ENCODE measurements around the gene SMAD9.
"Not testable (repeated sequence)": the region's sequence is repeated elsewhere in the genome, so short reads cannot be mapped to it uniquely, and the experiment has no call there.

SMAD9 gene

GRCh38 chr13:36910545-36910944 is 9.5 kb downstream of the SMAD9 start:
- no peak for DNase-seq (ENCODE audit: low spot score)

DNA sequence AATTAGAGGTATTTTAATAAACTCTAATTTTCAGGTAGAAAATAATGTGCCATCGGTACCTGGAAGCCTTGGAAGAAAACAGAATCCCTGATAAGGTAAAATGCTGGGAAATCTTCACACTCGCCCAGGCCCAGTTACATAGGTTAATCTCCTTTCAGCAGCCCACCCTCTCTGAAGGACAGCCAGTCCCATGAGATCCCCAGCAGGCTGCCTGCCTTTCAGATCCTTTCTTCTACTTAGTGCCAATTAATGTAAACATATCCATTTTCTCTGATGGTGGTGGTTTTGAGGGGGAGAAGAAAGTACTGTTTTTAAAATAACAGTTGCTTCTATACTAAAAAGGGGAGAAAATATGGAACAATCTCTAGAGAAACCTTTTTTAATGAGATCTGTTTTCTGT is 12.2 kb downstream of the SMAD9 start:
- DNase-seq (ENCODE audit: low spot score): no peak

- no peak for DNase-seq (ENCODE audit: low spot score)
Observed at GRCh38 chr13:36907266-36907665, 12.8 kb downstream of the SMAD9 start.

GRCh38 chr13:36905944-36906343 is 14.1 kb downstream of the SMAD9 start:
- no peak for DNase-seq (ENCODE audit: low spot score)

GRCh38 chr13:36903925-36904595 is 16.0 kb downstream of the SMAD9 start:
- no peak for DNase-seq (ENCODE audit: low spot score)

DNA sequence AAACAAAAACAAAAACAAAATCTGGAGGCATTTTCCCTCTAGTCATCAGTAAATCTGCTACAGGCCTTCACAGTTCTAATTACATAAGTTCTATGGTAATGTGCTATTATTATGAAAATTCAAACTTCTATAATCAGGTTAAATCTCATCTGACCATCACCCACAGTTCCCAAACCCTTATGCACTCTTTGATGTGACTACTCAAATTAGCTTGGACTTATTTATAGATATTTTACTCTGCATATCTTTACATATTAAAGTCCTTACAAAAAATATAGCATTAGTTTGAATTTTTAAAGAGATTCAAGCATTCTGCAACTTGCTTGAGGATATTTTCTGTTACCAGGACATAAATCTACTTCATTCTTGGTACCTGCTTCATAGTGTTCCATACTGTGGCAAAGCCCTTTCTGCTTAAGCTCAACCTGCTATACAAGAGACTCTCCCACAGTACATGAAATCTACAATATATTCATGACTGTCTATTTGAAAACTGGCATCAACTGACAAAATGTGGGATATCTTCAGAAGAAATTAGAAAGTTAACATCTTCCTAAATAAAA is 22.9 kb downstream of the SMAD9 start:
- DNase-seq (ENCODE audit: low spot score): no peak

DNA sequence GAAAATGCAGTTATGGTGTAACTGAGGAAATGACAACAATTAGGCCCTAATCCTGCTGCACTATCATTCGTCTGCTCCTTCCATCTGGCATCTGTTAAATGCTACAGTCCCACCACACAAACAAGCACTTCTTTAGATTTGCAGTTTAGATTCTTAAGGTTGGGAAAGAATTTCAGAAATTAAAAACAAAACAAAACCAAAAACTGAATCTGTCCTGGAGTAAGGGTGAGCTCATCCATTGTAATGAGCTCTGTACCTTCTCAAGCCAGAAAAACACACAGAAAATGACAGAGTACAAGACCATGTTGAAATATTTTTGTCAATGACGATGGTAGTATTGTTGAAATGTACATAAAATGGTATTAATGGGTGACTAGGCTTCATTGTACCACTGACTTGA is 28.3 kb downstream of the SMAD9 start:
- no peak for DNase-seq (ENCODE audit: low spot score)

GRCh38 chr13:36888645-36889044 is 31.4 kb downstream of the SMAD9 start:
- no peak for DNase-seq (ENCODE audit: low spot score)

GRCh38 chr13:36887758-36888521 is 32.1 kb downstream of the SMAD9 start:
- DNase-seq (ENCODE audit: low spot score): no peak

DNA sequence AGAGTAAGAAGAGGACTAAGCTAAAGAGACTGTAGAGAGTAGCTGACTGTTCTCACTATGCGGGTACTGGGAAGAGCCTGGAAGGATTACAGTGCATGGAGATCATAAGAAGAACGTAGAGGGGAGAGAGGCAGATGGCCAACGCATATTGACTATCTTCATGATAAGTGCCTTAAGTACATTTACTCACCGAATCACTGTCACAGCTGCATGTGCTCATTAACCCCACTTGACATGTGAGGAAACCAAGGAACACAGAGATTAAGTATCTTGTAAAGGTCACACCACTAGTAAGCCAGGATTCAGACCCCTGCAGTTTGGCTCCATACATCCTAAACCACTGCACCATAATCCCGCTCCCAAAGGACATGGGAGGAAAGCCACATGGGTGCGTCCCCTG is 34.1 kb downstream of the SMAD9 start:
- DNase-seq (ENCODE audit: low spot score): no peak

DNA sequence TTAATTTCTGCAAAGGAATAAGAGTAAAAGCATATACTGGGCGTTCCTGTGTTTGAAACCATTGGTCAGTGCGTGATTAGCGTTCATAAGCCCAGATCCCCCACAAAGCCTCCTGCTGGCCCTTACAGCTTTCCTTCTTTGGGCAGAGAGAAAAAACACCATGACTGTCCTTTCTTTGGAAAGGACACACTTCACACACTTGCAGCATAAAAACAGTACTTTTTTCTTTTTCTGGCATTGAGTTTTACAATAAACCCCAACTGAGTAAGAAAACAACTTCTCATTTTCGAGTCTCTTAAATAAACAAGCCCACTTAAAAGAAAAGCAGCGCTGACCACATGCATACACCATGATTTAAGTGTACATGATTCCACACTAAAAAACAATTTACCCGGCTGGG is 35.8 kb downstream of the SMAD9 start:
- no peak for DNase-seq (ENCODE audit: low spot score)

DNA sequence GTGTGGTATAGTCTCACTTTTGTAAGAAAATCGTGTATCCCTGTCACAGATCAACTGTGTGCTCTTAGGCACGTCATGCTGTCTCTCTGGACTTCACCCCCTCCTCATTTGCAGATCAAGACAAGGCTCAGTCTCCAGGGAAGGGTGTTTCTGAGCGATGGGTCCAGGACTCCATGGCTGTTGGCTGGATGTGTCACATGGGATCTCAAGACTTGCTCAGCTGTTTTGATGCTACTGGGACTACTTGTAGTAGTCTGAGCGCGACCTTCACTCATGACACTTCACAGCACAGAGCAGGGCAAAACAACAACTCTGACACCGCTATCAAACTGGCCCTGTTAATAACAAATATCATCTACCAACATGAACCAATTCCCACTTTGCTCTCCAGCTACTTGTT is 36.2 kb downstream of the SMAD9 start:
- no peak for DNase-seq (ENCODE audit: low spot score)

- DNase-seq (ENCODE audit: low spot score): not testable (repeated sequence)
Observed at GRCh38 chr13:36883392-36883791, 36.6 kb downstream of the SMAD9 start.

DNA sequence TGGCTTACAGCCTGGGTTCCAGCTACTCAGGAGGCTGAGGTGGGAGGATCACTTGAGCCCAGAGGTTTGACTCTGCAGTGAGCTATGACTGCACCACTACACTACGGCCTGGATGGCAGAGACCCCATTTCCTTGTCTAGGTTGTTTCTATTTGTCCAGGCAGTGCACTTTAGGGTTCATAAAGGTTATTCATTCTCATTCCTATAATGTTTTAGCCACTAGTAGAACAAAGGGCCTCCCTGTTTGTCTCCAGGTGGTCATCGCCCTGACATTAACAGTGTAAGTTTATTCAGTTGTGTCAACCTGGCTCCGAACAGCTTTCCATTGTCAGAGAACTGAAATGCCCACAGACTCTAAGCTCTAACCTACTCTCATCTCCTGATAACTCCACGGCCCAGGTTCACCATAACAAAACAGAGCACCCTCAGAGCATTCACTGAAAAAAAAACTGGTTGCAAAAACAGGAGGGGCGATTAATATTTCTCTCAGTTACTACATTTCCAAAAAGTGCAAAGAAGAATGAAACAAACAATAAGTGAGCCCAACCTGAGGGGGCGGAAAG is 37.1 kb downstream of the SMAD9 start:
- no peak for DNase-seq (ENCODE audit: low spot score)

GRCh38 chr13:36880961-36881360 is 39.1 kb downstream of the SMAD9 start:
- DNase-seq (ENCODE audit: low spot score): no peak

DNA sequence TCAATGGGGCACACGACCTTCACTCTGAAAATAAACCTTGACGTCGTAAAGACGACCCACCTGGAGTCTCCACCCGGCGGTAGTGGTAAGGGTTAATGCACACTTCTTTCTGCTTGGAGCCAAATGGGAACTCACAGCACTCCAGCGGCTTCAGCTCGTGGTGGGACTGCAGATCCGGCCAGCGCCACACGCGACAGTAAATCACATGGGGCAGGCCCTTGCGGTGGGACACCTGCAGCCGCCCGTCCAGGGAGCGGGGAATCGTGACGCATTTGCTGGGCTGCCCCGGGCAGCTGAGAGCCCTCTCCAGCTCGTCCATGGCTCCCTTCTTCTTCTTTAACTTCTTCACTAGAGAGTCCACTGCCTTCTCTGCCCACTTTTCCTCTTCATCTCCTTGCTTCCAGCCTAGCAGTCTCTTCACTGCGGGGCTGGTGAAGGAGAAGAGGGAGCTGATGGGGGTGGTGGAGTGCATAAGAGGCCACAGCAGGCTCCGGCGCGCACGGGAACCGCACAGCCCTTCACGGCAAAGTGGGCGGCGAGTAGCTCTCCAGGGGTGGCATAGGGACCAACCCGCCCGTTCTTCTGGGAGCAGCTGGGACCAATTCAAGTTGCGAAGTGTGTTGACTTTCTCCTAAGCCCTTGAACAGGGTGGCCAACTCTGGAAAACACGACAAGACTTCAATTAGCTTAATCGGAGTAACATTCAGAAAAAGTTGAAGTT is 40.7 kb downstream of the SMAD9 start:
- DNase-seq (ENCODE audit: low spot score): no peak

- no peak for DNase-seq (ENCODE audit: low spot score)
Observed at GRCh38 chr13:36875961-36876360, 44.1 kb downstream of the SMAD9 start.

GRCh38 chr13:36875431-36875830 is 44.6 kb downstream of the SMAD9 start:
- no peak for DNase-seq (ENCODE audit: low spot score)

DNA sequence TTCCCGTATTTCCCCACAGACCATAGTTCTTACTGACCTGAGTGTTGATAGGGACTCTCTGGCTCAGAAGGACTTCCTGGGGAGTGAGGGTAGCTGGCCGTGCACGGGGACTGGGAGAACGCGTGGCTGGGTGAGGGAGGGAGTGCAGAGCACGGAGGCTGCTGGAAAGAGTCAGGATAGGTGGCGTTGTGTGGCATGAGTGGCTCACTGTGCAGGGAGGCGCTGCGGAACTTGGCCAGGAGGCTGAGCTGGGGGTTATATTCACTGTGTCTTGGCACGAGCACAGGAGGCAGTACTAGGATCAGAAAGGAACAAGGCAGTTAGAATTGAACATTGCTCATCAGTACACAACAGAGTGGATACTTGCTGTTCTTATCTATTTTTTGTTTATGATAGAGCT is 47.4 kb downstream of the SMAD9 start:
- peak; percentile 69 for DNase-seq (ENCODE audit: low spot score)

DNA sequence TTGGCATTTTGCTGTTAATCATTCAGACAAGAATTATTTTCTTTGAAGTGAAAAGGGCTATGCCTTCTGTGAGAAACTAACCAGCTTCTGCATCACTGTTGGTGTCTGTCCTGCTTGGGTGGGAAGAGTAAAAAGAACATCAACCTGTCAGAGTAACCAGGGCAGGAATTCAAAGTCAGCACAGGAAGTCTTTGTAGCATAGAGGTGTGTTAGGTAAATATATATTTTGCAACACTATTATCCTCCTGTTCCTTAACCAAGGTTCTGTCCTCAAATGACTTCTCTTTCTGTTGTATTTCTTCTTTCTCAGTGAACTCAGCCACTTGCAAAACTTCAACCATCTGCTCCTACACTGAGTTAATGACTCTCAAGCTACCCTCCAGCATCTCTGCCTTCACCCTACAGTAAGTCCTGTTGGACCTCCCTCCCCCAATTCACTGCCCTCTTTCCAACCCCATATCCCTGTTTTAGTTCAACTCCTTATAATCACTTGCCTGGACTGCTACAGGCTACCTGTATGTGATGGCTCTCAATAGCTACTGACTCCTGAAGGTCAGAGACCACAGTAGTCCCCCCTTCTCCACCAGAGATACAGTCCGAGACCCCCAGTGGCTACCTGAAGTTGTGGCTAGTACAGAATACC is 49.9 kb downstream of the SMAD9 start:
- no peak for DNase-seq (ENCODE audit: low spot score)

DNA sequence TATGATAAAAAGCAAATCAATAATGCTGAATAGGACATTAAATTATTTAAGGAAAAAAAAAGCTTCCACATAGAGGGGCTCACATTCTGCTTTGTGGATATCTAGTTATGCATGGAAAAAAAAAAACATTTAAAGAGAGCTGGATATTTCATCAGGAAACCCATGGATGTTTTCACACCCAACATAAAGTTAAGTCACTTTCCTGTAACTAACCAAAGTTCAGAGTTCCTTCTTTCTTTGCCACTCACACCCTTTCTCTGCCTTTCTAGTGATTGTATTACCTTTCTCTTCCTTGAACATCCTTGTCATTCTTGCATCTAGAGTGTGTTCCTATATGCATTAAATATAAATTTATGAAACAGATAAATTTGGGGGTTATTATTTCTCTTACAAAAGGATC is 53.8 kb downstream of the SMAD9 start:
- DNase-seq (ENCODE audit: low spot score): no peak

DNA sequence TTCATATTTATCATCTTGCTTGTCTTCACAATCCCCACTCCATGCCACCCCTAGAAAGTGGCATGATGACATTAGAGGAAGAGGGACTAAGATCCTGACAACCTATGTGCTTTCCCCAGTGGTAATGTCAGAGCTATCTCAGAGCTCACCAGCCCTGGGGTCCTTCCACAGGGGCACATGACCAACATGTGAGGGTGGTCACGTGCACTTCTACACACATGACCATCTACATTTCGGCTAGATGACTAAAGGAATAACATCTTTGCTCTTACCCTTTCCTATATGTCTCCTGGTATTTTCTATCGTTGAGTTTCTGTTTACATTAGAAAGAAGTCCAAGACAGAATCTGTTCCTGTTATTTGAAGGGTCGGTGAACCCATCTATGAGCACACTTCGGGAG is 54.8 kb downstream of the SMAD9 start:
- DNase-seq (ENCODE audit: low spot score): no peak

Measured in pons (tissue), 1 donor.